ENCODE measurements around the gene MAP4K4.
"Not testable (repeated sequence)": the region's sequence is repeated elsewhere in the genome, so short reads cannot be mapped to it uniquely, and the experiment has no call there.

Gene MAP4K4

DNA sequence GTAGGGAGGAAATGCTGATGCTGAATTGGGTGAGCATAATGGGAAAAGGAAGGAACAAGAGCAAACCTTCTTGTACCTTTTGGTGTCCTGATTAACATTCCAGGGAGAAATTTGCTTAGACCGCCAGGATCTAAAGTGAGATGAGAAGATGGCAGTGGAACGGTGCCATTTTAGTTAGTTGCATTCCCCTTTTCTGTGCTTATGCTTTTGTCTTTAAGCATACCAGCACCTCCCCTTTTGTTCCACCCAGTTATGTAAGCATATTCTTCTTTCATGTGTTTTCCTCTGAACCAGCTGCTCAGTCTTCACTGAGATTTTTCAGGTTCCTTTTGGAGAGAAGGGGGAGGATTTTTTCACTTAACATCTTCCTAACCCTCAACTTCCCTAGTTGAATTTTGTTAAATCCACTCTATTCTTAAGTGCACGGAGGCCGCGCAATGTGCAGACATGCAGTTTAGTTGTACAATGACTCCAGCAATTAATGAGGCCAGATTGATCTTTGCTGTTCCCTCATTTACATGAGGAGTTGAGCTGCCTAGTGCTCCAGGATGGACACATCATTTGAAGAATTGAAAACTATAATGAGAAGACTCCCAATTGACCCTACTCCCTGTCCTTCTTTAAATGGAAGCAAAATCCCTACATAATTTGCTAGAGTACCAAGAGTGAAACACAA lies 73.9 kb downstream of the MAP4K4 start:
- DNase-seq (ENCODE audit: low spot score): no peak
- no peak for TF ChIP-seq CTCF (IDR thresholded peaks at IDR 0.05; ENCODE audit: extremely low read depth, insufficient read depth, missing control alignments)

GRCh38 chr2:101771910-101772321 lies 74.4 kb downstream of the MAP4K4 start:
- in situ Hi-C loops (cut with MboI; ENCODE audit: low pct_unique_long_range_greater_than_20kb, low sequenced_read_pairs, unreplicated experiment): no loop called here
- DNase-seq (ENCODE audit: low spot score): no peak
- TF ChIP-seq CTCF (IDR thresholded peaks at IDR 0.05; ENCODE audit: extremely low read depth, insufficient read depth, missing control alignments): no peak

More for the DNA sequence above, 73.9 kb downstream of the MAP4K4 start:
- in situ Hi-C loops (cut with MboI; ENCODE audit: low pct_unique_long_range_greater_than_20kb, low sequenced_read_pairs, unreplicated experiment): no loop called here

DNA sequence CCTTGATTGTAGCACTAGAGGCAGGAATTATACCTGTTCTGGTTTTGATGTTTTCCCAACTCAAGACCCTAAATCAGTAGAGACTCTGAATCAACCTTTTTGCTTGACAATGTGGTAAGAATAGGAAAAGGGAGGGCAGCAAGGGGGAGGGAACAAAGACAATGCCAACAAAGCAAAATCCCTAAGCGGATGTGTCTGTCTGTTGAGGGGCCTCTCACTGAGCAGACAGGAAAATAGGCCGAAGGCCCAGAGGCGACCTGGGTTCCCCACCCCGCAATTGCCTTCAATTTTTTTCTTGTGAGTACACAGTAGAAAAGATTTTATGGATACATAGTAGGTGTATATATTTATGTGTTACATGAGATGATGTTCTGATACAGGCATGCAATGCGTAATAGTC lies 75.6 kb downstream of the MAP4K4 start:
- in situ Hi-C loops (cut with MboI; ENCODE audit: low pct_unique_long_range_greater_than_20kb, low sequenced_read_pairs, unreplicated experiment): no loop called here

DNA sequence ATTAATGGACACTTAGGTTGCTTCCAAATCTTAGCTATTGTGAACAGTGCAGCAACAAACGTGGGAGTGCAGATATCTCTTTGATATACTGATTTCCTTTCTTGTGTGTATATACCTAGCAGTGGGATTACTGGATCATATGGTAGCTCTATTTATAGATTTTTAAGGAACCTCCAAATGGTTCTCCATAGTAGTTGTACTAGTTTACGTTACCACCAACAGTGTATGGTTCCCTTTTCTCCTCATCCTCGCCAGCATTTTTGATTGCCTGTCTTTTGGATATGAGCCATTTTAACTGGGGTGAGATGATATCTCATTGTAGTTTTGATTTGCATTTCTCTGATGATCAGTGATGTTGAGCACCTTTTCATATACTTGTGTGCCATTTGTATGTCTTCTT lies 76.5 kb downstream of the MAP4K4 start:
- DNase-seq (ENCODE audit: low spot score); in situ Hi-C loops (cut with MboI; ENCODE audit: low pct_unique_long_range_greater_than_20kb, low sequenced_read_pairs, unreplicated experiment): not testable (repeated sequence)

More for the DNA sequence above, 75.6 kb downstream of the MAP4K4 start:
- no peak for TF ChIP-seq CTCF (IDR thresholded peaks at IDR 0.05; ENCODE audit: extremely low read depth, insufficient read depth, missing control alignments)
- DNase-seq (ENCODE audit: low spot score): no peak

GRCh38 chr2:101775092-101775491 lies 77.6 kb downstream of the MAP4K4 start:
- TF ChIP-seq CTCF (IDR thresholded peaks at IDR 0.05; ENCODE audit: extremely low read depth, insufficient read depth, missing control alignments): no peak
- no peak for DNase-seq (ENCODE audit: low spot score)
- in situ Hi-C loops (cut with MboI; ENCODE audit: low pct_unique_long_range_greater_than_20kb, low sequenced_read_pairs, unreplicated experiment): no loop called here

DNA sequence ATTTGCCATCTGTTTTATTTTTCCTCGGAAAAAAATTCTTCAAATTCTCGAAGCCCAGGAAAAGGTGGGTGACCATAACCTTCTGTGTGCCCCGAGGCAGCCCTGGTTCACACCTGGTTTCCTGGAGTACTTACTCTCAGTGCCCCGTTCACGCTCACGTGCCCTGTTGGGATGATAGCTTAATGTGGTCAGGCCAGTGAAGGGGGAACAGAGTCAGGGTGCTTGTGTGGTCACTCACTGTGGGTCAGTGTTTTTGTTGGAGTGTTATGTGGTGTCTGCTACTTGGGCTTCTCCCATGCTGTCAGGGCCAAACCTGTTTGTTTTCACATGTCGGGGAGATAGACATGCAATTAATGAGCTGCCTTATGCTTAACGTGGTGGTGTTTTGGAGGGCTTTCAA lies 78.1 kb downstream of the MAP4K4 start:
- in situ Hi-C loops (cut with MboI; ENCODE audit: low pct_unique_long_range_greater_than_20kb, low sequenced_read_pairs, unreplicated experiment): no loop called here

More for the DNA sequence above, 78.1 kb downstream of the MAP4K4 start:
- no peak for DNase-seq (ENCODE audit: low spot score)
- no peak for TF ChIP-seq CTCF (IDR thresholded peaks at IDR 0.05; ENCODE audit: extremely low read depth, insufficient read depth, missing control alignments)

Measured in GM13977 (cell line).